ENCODE measurements around the gene RBMS1.

The RBMS1 gene

DNA sequence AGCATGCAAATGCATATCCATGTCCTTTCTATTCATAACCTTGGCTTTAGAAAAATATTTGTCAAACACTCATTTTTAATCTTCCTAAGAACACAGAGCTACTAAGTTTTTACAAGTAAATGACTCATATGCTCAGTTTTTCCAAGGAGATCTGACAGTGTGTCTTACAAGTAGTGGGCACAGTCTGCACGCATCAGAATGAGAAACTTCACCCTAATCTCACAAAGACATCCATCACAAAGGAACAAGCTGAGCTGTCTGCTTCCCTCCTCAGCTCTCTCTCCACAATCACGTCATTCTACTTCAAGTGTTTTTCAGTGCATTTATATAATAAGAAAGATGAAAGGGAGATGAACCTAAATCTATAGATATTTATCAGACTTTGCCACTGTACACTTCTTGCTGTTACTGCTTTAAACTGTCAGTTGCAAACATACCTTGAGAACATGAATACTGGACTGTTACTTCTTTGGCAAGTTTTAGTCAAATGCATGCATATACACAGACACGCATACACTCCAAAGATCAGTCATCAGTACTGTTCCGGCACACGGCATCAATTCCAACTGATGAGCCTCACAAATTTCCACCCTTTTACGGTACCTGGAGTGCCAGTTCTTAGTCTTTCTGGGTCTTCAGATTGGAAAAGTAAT, 75.7 kb downstream of the RBMS1 start:
- peaks cover 25% of the 10 kb centered on the region for H3K79me2 ChIP-seq (ENCODE audit: insufficient read depth, low read length)
- H3K4me2 ChIP-seq (ENCODE audit: low read depth, low read length, poor library complexity, severe bottlenecking): peak overlapping the region; percentile 42
- H2AFZ ChIP-seq (ENCODE audit: low read length): 0 out of 2 replicates have a peak overlapping the region, but pooled peaks have one; percentile 14
- no peaks in the 10 kb centered on the region for H3K9me2 ChIP-seq (replicated peaks; ENCODE audit: low read depth, low read length)
- peak overlapping the region; percentile 24 for H3K4me3 ChIP-seq (ENCODE audit: low read length, poor library complexity, severe bottlenecking)
- no peaks in the 10 kb centered on the region for H3K36me3 ChIP-seq (ENCODE audit: insufficient read depth, low read length)
- H3K9ac ChIP-seq (ENCODE audit: low read depth, low read length, poor library complexity, severe bottlenecking): peak overlapping the region; percentile 15
- H3F3A ChIP-seq (ENCODE audit: low read depth): peaks cover 7% of the 10 kb centered on the region
- H4K20me1 ChIP-seq (ENCODE audit: insufficient read depth, low read length, poor library complexity, severe bottlenecking): no peaks in the 10 kb centered on the region
- peaks cover 81% of the 10 kb centered on the region for H3K4me1 ChIP-seq (ENCODE audit: insufficient read depth, low read length, poor library complexity, severe bottlenecking)
- H3K9me3 ChIP-seq (ENCODE audit: insufficient read depth, low read depth, low read length): no peaks in the 10 kb centered on the region
- H3K27me3 ChIP-seq (ENCODE audit: insufficient read depth, low read length, poor library complexity, severe bottlenecking): no peaks in the 10 kb centered on the region
- TF ChIP-seq, protein P1, sequence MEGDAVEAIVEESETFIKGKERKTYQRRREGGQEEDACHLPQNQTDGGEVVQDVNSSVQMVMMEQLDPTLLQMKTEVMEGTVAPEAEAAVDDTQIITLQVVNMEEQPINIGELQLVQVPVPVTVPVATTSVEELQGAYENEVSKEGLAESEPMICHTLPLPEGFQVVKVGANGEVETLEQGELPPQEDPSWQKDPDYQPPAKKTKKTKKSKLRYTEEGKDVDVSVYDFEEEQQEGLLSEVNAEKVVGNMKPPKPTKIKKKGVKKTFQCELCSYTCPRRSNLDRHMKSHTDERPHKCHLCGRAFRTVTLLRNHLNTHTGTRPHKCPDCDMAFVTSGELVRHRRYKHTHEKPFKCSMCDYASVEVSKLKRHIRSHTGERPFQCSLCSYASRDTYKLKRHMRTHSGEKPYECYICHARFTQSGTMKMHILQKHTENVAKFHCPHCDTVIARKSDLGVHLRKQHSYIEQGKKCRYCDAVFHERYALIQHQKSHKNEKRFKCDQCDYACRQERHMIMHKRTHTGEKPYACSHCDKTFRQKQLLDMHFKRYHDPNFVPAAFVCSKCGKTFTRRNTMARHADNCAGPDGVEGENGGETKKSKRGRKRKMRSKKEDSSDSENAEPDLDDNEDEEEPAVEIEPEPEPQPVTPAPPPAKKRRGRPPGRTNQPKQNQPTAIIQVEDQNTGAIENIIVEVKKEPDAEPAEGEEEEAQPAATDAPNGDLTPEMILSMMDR (conservative IDR thresholded peaks at IDR 0.05; ENCODE audit: low read length): no peak
- TF ChIP-seq EZH2phosphoT487 (IDR thresholded peaks at IDR 0.05; ENCODE audit: borderline replicate concordance): no peak

DNA sequence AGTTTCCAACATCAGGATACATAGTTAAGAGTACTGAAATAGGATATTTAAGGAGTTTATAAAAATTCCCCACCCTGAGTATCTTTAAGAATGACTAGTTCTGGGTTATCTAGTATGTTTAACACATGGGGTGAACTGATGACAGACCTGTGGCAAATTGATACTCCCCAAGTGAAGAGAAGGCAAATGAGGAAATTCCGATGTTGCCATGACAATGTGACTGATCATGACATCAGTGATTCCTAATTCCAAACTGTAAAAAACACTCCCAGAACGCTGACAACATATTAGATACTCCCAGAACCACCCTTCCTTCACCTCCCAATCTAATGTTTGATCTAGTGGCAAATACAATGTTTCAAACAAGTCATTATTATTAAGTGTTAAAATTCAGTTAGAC, 77.6 kb downstream of the RBMS1 start:
- Histone ChIP-seq H3K9me2 (replicated peaks; ENCODE audit: low read depth, low read length) (no peaks in the 10 kb centered on the region), H3K9me3 (ENCODE audit: insufficient read depth, low read depth, low read length) (no peaks in the 10 kb centered on the region), H4K20me1 (ENCODE audit: insufficient read depth, low read length, poor library complexity, severe bottlenecking) (no peaks in the 10 kb centered on the region), H3F3A (ENCODE audit: low read depth) (no peaks in the 10 kb centered on the region), H3K27me3 (ENCODE audit: insufficient read depth, low read length, poor library complexity, severe bottlenecking) (no peaks in the 10 kb centered on the region), H3K79me2 (ENCODE audit: insufficient read depth, low read length) (peaks cover 35% of the 10 kb centered on the region), H3K9ac (ENCODE audit: low read depth, low read length, poor library complexity, severe bottlenecking) (no peak overlapping the region), H3K36me3 (ENCODE audit: insufficient read depth, low read length) (no peaks in the 10 kb centered on the region), H3K4me1 (ENCODE audit: insufficient read depth, low read length, poor library complexity, severe bottlenecking) (peaks cover 89% of the 10 kb centered on the region), H3K4me3 (ENCODE audit: low read length, poor library complexity, severe bottlenecking) (no peak overlapping the region), H2AFZ (ENCODE audit: low read length) (no peak overlapping the region), H3K4me2 (ENCODE audit: low read depth, low read length, poor library complexity, severe bottlenecking) (no peak overlapping the region)
- TF ChIP-seq, protein P1 (conservative IDR thresholded peaks at IDR 0.05; ENCODE audit: low read length): no peak
- no peak for TF ChIP-seq EZH2phosphoT487 (IDR thresholded peaks at IDR 0.05; ENCODE audit: borderline replicate concordance)

DNA sequence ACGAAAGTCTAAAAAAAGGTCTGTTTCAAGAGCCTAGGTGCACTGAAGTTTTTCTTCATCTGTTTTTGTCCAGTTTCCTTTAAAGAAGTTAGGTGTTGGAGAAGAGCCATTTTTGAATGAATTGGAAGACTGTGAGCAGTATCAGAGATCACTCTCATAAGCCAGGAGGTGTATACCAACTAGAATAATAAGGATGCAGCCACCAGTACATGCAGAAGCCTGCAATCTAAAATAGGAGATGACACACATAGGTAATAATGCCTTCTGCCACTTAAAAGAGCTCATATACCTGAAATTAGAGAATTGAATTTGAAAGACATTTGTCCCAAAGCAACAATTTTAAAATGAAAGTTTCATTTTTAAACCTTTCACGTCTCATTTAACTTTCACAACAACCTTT, 81.7 kb downstream of the RBMS1 start:
- TF ChIP-seq EZH2phosphoT487 (IDR thresholded peaks at IDR 0.05; ENCODE audit: borderline replicate concordance): no peak
- TF ChIP-seq, protein P1 (conservative IDR thresholded peaks at IDR 0.05; ENCODE audit: low read length): no peak
- Histone ChIP-seq H3K9me3 (ENCODE audit: insufficient read depth, low read depth, low read length) (no peaks in the 10 kb centered on the region), H3K4me2 (ENCODE audit: low read depth, low read length, poor library complexity, severe bottlenecking) (peak overlapping the region; percentile 65), H3K36me3 (ENCODE audit: insufficient read depth, low read length) (no peaks in the 10 kb centered on the region), H3K79me2 (ENCODE audit: insufficient read depth, low read length) (peaks cover 40% of the 10 kb centered on the region), H3F3A (ENCODE audit: low read depth) (0 out of 2 replicates have a peak, but pooled peaks cover 6% of the 10 kb centered on the region), H3K4me3 (ENCODE audit: low read length, poor library complexity, severe bottlenecking) (peak overlapping the region; percentile 19), H3K27me3 (ENCODE audit: insufficient read depth, low read length, poor library complexity, severe bottlenecking) (no peaks in the 10 kb centered on the region), H3K4me1 (ENCODE audit: insufficient read depth, low read length, poor library complexity, severe bottlenecking) (peaks cover 77% of the 10 kb centered on the region), H4K20me1 (ENCODE audit: insufficient read depth, low read length, poor library complexity, severe bottlenecking) (no peaks in the 10 kb centered on the region), H3K9ac (ENCODE audit: low read depth, low read length, poor library complexity, severe bottlenecking) (peak overlapping the region; percentile 40), H3K9me2 (replicated peaks; ENCODE audit: low read depth, low read length) (no peaks in the 10 kb centered on the region), H2AFZ (ENCODE audit: low read length) (no peak overlapping the region)
